Hepatocyte (in vitro differentiated cells): ENCODE measurements around the gene ETV2.

Source experiments
- EZH2 ChIP-seq: fragments of 200-600 bp; sonication (generic); IDR thresholded peaks from 2 replicates; pipeline ENCODE4 v1.6.1; 2016; ENCODE audit warnings: antibody characterized with exemption, mild to moderate bottlenecking, borderline replicate concordance
- EZH2phosphoT487 ChIP-seq: fragments of 200-600 bp; sonication (generic); IDR thresholded peaks from one replicate; pipeline ENCODE4 v1.6.1; 2018; ENCODE audit warnings: antibody characterized with exemption, mild to moderate bottlenecking, low read depth, moderate library complexity; ENCODE audit not compliant: unreplicated experiment, severe bottlenecking
- TF ChIP-seq, protein P1 (sequence below): fragments of 200-600 bp; sonication (generic); IDR thresholded peaks from 2 replicates; pipeline ENCODE4 v1.5.1; 2016; ENCODE audit warnings: antibody characterized with exemption, mild to moderate bottlenecking; ENCODE audit not compliant: poor library complexity

- TF ChIP-seq, protein P1, sequence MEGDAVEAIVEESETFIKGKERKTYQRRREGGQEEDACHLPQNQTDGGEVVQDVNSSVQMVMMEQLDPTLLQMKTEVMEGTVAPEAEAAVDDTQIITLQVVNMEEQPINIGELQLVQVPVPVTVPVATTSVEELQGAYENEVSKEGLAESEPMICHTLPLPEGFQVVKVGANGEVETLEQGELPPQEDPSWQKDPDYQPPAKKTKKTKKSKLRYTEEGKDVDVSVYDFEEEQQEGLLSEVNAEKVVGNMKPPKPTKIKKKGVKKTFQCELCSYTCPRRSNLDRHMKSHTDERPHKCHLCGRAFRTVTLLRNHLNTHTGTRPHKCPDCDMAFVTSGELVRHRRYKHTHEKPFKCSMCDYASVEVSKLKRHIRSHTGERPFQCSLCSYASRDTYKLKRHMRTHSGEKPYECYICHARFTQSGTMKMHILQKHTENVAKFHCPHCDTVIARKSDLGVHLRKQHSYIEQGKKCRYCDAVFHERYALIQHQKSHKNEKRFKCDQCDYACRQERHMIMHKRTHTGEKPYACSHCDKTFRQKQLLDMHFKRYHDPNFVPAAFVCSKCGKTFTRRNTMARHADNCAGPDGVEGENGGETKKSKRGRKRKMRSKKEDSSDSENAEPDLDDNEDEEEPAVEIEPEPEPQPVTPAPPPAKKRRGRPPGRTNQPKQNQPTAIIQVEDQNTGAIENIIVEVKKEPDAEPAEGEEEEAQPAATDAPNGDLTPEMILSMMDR, result no peak
- no peak for TF ChIP-seq EZH2
- TF ChIP-seq EZH2phosphoT487, result no peak
These were observed 28.0 kb downstream of the ETV2 start for GRCh38 chr19:35669566-35669965.
